Gastroesophageal sphincter (tissue), 4 donors: ENCODE data around the gene LTN1. TPM values are rescaled to one million over a fixed set of nuclear protein-coding genes. Genes with fewer than 3 reads are reported as not detected.

ENCODE experiments used
- ATAC-seq: fragments of 150-250 bp; one replicate; pipeline ENCODE4 v1.9.1; 2016; ENCODE audit warnings: mild to moderate bottlenecking, moderate library complexity
- H3K27ac ChIP-seq, 4 donors: fragments of 200-600 bp; sonication (generic) in 3 of 4; 1 replicate in 3 of 4; 2 replicates in 1 of 4; pipeline ENCODE4 v1.5.1; 2016 to 2019
- H3K27me3 ChIP-seq: fragments of 200-600 bp; sonication (generic); one replicate; pipeline ENCODE4 v1.5.1; 2019
- H3K36me3 ChIP-seq, 2 donors: fragments of 200-600 bp; sonication (generic); one replicate each; pipeline ENCODE4 v1.5.1; 2019; ENCODE audit warnings: control low read depth in 1 of 2
- H3K4me1 ChIP-seq, 3 donors: fragments of 200-600 bp; sonication (generic); 1 replicate in 2 of 3; 2 replicates in 1 of 3; pipeline ENCODE4 v1.5.1; 2016 to 2019; ENCODE audit warnings: control low read depth in 2 of 3
- H3K4me3 ChIP-seq, 2 donors: fragments of 200-600 bp; sonication (generic); one replicate each; pipeline ENCODE4 v1.5.1; 2019; ENCODE audit warnings: mild to moderate bottlenecking in 1 of 2, moderate library complexity in 1 of 2
- H3K9me3 ChIP-seq, 3 donors: fragments of 200-600 bp; sonication (generic); one replicate each; pipeline ENCODE4 v1.5.1; 2017 to 2019; ENCODE audit warnings: control low read depth in 2 of 3
- CTCF ChIP-seq, 4 experiments: fragments of 200-600 bp in 2 of 4; fragments of 450-650 bp in 2 of 4; sonication (generic) in 1 of 4; IDR thresholded peaks; one replicate each; pipeline ENCODE4 v1.5.1; 2017 to 2019; ENCODE audit warnings: antibody characterized with exemption in 4 of 4, mild to moderate bottlenecking in 2 of 4, moderate library complexity in 2 of 4
- EP300 ChIP-seq: sonication (generic); formaldehyde crosslinking; IDR thresholded peaks from one replicate; pipeline ENCODE4 v1.6.1; 2017; ENCODE audit warnings: antibody characterized with exemption, mild to moderate bottlenecking
- POLR2A ChIP-seq, 2 donors: fragments of 450-650 bp; IDR thresholded peaks; one replicate each; pipeline ENCODE4 v1.6.1; 2017; ENCODE audit warnings: antibody characterized with exemption in 2 of 2, mild to moderate bottlenecking in 2 of 2, moderate library complexity in 1 of 2
- POLR2AphosphoS5 ChIP-seq: sonication (generic); formaldehyde crosslinking; IDR thresholded peaks from one replicate; pipeline ENCODE4 v1.6.1; 2017; ENCODE audit warnings: antibody characterized with exemption
- WGBS, 2 donors: methylation state at CpG; one replicate each; pipeline ENCODE4 v1.1.5; 2018; ENCODE audit warnings: low coverage in 1 of 2; 5-methylcytosine and 5-hydroxymethylcytosine counted together
- total RNA-seq, 4 donors: library from RNA; depleted of rRNA; stranded (reverse); fragments of >200 nt; gene quantifications; one replicate each; pipeline ENCODE4 v1.1.0, GENCODE V29; 2016

LTN1 gene
- total RNA-seq, 4 donors from 2014 or later = 22.2 to 40.6 (median 31.8) TPM

DNA sequence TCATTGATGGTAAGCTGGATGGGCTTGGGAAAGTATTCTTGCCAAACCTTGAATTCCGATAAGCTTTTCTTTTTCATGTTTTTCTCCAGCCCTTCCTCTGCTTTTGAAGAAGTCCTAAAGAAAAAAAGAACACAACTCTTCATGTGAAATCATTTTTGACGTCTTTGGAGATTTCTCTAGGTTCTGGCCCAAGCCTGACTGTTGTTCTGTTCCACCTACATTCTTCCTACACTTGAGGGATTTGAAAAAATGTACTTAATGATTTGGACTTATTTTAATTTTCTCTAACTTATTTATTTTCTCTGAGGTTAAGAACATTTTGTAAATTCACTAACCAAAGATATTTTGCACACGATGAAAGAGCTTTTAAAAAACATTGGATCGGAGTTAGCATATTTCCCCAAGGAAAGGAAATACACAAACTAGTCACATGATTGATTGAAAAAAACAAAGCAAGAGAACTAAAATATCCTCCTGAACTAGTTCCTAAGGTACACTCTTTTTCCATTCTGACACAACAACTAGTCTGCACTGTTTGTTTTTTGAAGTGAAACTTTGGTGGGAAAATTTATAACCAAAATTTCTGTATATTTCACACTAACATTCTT, 82.3 kb downstream of the LTN1 start:
- H3K4me3 ChIP-seq = no peak overlapping the region
- peak; percentile 74 for ATAC-seq
- H3K27me3 ChIP-seq = no peaks in the 10 kb centered on the region
- no peak for TF ChIP-seq POLR2AphosphoS5
- TF ChIP-seq POLR2A (IDR thresholded peaks at IDR 0.05) = no peak
- TF ChIP-seq EP300 = no peak
- TF ChIP-seq CTCF (IDR thresholded peaks at IDR 0.05) = no peak
- WGBS, 2 donors = 41 to 45% methylated on average over 4 of the region's 4 CpGs
- no peaks in the 10 kb centered on the region for H3K9me3 ChIP-seq
- H3K27ac ChIP-seq = peak overlapping the region in 2 of 4 donors; percentile 3 to 47
- peaks cover 0 to 9% (median 0%) of the 10 kb centered on the region in 3 donors for H3K4me1 ChIP-seq
- no peaks in the 10 kb centered on the region for H3K36me3 ChIP-seq

GRCh38 chr21:28908351-28908750, 84.3 kb downstream of the LTN1 start:
- TF ChIP-seq POLR2AphosphoS5 (no peak), CTCF (IDR thresholded peaks at IDR 0.05) (no peak), EP300 (no peak), POLR2A (IDR thresholded peaks at IDR 0.05) (no peak)
- ATAC-seq = no peak
- Histone ChIP-seq H3K4me3 (no peak overlapping the region), H3K27ac (no peak overlapping the region), H3K27me3 (no peaks in the 10 kb centered on the region), H3K4me1 (peaks cover 0 to 9% (median 0%) of the 10 kb centered on the region in 3 donors), H3K36me3 (no peaks in the 10 kb centered on the region), H3K9me3 (no peaks in the 10 kb centered on the region)
- 100% methylated on average over 6 of the region's 8 CpGs for WGBS, 2 donors

- no peak for ATAC-seq
- TF ChIP-seq POLR2A (IDR thresholded peaks at IDR 0.05) (no peak), EP300 (no peak), POLR2AphosphoS5 (no peak), CTCF (IDR thresholded peaks at IDR 0.05) (no peak)
- no peaks in the 10 kb centered on the region for H3K9me3 ChIP-seq
- no peak overlapping the region for H3K27ac ChIP-seq
- H3K4me1 ChIP-seq = peaks cover 0 to 9% (median 0%) of the 10 kb centered on the region in 3 donors
- H3K36me3 ChIP-seq = no peaks in the 10 kb centered on the region
- no peaks in the 10 kb centered on the region for H3K27me3 ChIP-seq
- H3K4me3 ChIP-seq = no peak overlapping the region
- 61 to 92% methylated on average over 2 of the region's 2 CpGs for WGBS, 2 donors
These were observed 85.8 kb downstream of the LTN1 start for GRCh38 chr21:28906841-28907240.

DNA sequence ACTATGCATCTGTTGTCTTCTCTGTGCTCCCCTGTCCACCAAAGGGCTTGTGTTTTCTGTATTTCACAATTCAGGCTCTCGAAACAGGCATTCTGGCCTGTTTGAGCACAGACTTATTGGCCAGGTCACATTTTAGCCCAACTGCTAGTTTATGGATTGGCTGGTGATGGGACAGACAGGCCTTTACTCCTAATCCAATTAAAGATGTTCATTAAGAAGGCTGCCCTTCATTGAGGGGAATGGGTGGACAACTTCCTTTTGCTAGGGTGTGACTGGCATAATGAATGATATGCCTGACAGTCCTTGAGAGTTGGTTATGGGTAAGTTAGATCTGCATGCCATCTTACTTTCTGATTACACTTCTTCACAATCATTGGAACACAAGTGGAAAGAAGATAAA, 86.4 kb downstream of the LTN1 start:
- ATAC-seq = no peak

More for the DNA sequence above, 86.4 kb downstream of the LTN1 start:
- no peak overlapping the region for H3K4me3 ChIP-seq
- no peaks in the 10 kb centered on the region for H3K27me3 ChIP-seq
- WGBS, 2 donors = 83% methylated on average over 1 of the region's 1 CpG; no CpG with 5 or more reads in 1 of the 2 donors
- TF ChIP-seq POLR2AphosphoS5 (no peak), CTCF (IDR thresholded peaks at IDR 0.05) (no peak), EP300 (no peak), POLR2A (IDR thresholded peaks at IDR 0.05) (no peak)
- H3K36me3 ChIP-seq = no peaks in the 10 kb centered on the region
- H3K27ac ChIP-seq = no peak overlapping the region
- H3K4me1 ChIP-seq = peaks cover 0 to 9% (median 0%) of the 10 kb centered on the region in 3 donors
- H3K9me3 ChIP-seq = no peaks in the 10 kb centered on the region
